Ascending aorta (tissue), 2 donors: ENCODE data around the gene PI3. TPM values are rescaled to one million over a fixed set of nuclear protein-coding genes. Genes with fewer than 3 reads are reported as not detected.

Experiments used
- DNase-seq, 2 donors: peaks; one replicate each; pipeline ENCODE4 v3.0.0-alpha.2; 2019; ENCODE audit warnings: low spot score in 2 of 2
- H3K27ac ChIP-seq, 2 donors: fragments of 200-600 bp; sonication (generic); one replicate each; pipeline ENCODE4 v1.5.1; 2016 to 2017; ENCODE audit warnings: mild to moderate bottlenecking in 1 of 2
- H3K27me3 ChIP-seq: fragments of 200-600 bp; sonication (generic); one replicate; pipeline ENCODE4 v1.5.1; 2017
- H3K36me3 ChIP-seq, 2 donors: fragments of 200-600 bp; sonication (generic); one replicate each; pipeline ENCODE4 v1.5.1; 2016
- H3K4me1 ChIP-seq, 2 donors: fragments of 200-600 bp; sonication (generic); one replicate each; pipeline ENCODE4 v1.5.1; 2016 to 2017; ENCODE audit warnings: mild to moderate bottlenecking in 1 of 2
- H3K4me3 ChIP-seq, 2 donors: fragments of 200-600 bp; sonication (generic); one replicate each; pipeline ENCODE4 v1.5.1; 2016 to 2017; ENCODE audit warnings: mild to moderate bottlenecking in 1 of 2
- H3K9me3 ChIP-seq, 2 donors: fragments of 200-600 bp; sonication (generic); one replicate each; pipeline ENCODE4 v1.5.1; 2016
- intact Hi-C: fragments of 100-400 bp; cut with DNase I; formaldehyde crosslinking; loops from one replicate; pipeline ENCODE4 v1.15.1; 2023
- total RNA-seq: library from RNA; depleted of rRNA; stranded (reverse); fragments of >200 nt; gene quantifications from one replicate; pipeline ENCODE4 v1.1.0, GENCODE V29; 2016
- TF ChIP-seq, protein P1 (sequence below), 3 experiments: fragments of 200-600 bp in 2 of 3; fragments of 450-650 bp in 1 of 3; sonication (generic) in 2 of 3; IDR thresholded peaks; one replicate each; pipeline ENCODE4 v1.5.1; 2016 to 2019; ENCODE audit warnings: antibody characterized with exemption in 3 of 3, mild to moderate bottlenecking in 1 of 3, moderate library complexity in 1 of 3

PI3 gene
- total RNA-seq, 1 donor from 2014 or later, result not detected

DNA sequence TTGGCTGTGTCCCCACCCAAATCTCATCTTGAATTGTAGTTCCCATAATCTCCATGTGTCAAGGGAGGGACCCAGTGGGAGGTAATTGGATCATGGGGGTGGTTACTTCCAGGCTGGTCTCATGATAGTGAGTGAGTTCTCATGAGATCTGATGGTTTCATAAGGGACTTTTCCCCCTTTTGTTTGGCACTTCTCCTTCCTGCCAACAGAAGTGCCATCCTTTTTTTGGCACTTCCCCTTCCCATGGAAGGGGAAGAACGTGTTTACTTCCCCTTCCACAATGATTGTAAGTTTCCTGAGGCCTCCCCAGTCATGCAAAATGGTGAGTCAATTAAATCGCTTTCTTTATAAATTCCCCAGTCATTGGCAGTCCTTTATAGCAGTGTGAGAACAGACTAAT, 18.0 kb upstream of the PI3 start:
- Histone ChIP-seq H3K4me3 (no peak overlapping the region), H3K9me3 (peaks cover 3 to 4% of the 10 kb centered on the region in 2 donors), H3K36me3 (no peaks in the 10 kb centered on the region), H3K4me1 (no peaks in the 10 kb centered on the region), H3K27me3 (no peaks in the 10 kb centered on the region), H3K27ac (no peak overlapping the region)
- DNase-seq, result no peak
- intact Hi-C loops, result no loop called here
- TF ChIP-seq, protein P1, sequence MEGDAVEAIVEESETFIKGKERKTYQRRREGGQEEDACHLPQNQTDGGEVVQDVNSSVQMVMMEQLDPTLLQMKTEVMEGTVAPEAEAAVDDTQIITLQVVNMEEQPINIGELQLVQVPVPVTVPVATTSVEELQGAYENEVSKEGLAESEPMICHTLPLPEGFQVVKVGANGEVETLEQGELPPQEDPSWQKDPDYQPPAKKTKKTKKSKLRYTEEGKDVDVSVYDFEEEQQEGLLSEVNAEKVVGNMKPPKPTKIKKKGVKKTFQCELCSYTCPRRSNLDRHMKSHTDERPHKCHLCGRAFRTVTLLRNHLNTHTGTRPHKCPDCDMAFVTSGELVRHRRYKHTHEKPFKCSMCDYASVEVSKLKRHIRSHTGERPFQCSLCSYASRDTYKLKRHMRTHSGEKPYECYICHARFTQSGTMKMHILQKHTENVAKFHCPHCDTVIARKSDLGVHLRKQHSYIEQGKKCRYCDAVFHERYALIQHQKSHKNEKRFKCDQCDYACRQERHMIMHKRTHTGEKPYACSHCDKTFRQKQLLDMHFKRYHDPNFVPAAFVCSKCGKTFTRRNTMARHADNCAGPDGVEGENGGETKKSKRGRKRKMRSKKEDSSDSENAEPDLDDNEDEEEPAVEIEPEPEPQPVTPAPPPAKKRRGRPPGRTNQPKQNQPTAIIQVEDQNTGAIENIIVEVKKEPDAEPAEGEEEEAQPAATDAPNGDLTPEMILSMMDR (IDR thresholded peaks at IDR 0.05), result no peak

DNA sequence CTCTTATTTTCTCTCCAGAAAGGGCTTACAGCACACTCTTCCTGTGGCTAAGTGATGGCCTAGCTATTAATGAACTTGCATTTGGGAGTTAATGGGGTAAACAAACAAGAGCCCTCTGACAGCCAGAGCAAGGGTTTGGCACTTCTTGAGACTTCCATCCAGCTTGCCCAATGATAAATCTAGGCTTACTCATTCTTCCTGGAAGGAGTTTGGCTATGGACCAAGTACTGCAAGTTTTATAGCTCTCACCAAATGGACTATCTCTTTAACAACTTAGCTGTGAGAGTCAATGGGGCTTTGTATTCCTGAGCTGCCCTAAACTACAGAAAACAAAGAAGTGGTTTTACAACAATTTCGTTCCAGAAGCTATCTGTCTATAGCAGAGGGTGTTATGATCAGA, 16.7 kb upstream of the PI3 start:
- H3K27me3 ChIP-seq, result no peaks in the 10 kb centered on the region
- no peak overlapping the region for H3K4me3 ChIP-seq
- TF ChIP-seq, protein P1 (IDR thresholded peaks at IDR 0.05), result no peak
- no peak for DNase-seq
- H3K27ac ChIP-seq, result no peak overlapping the region
- H3K9me3 ChIP-seq, result peaks cover 3 to 4% of the 10 kb centered on the region in 2 donors
- H3K4me1 ChIP-seq, result no peaks in the 10 kb centered on the region
- H3K36me3 ChIP-seq, result no peaks in the 10 kb centered on the region
- intact Hi-C loops, result no loop called here

DNA sequence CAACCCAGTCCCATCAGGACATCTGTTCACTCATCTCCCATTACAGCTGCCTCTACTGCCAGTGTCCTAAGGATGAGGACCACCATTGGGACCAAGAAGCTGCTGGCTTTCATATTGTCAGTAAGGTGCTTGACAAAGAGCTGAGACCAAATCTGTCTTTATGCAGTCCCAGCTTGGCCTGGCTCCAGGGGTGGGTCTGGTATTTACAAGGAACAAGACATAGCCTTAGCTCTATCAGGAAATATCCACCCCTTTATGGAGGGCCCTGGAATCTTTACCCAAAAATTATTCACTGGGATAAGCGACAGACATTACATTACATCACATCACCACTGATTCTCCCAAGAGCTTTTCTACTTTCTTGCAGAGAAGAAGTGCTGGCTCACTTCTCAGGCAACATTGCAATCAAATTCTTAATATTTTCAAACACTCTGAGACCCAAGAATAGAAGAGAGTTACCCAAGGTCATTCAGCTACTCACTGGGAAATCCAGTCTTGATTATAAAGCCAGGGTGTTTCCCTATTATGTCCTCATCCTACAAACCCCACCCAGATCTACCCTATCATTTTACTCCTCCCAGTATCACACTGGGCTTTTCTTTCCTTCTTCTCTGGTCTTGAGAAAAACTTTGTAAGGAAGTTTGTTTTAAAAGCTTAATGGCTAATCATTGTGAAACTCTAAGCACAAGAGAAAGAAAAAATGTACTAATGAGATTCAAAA, 11.5 kb upstream of the PI3 start:
- Histone ChIP-seq H3K36me3 (no peaks in the 10 kb centered on the region), H3K4me1 (no peaks in the 10 kb centered on the region), H3K9me3 (peaks cover 3 to 4% of the 10 kb centered on the region in 2 donors), H3K27me3 (no peaks in the 10 kb centered on the region), H3K27ac (no peak overlapping the region), H3K4me3 (no peak overlapping the region)
- intact Hi-C loops, result no loop called here
- no peak for DNase-seq
- TF ChIP-seq, protein P1 (IDR thresholded peaks at IDR 0.05), result no peak

DNA sequence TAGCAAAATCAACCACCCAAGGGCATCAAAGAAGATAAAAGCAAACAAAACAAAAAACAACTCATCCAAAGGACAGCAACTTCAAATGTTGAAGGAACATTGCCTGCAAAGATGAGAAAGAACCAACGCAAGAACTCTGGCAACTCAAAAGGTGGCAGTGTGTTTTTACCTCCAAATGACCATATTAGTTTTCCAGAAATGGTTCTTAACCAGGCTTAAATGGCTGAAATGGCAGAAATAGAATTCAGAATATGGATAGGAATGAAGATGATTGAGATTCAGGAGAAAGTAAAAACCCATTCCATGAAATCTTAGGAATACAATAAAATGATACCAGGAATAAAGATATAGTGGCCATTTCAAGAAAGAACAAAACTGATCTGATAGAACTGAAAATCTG, 9.8 kb upstream of the PI3 start:
- intact Hi-C loops, result no loop called here
- Histone ChIP-seq H3K4me3 (no peak overlapping the region), H3K9me3 (peaks cover 0 to 11% of the 10 kb centered on the region in 2 donors), H3K27me3 (no peaks in the 10 kb centered on the region), H3K27ac (no peak overlapping the region), H3K36me3 (no peaks in the 10 kb centered on the region), H3K4me1 (no peaks in the 10 kb centered on the region)
- no peak for DNase-seq
- TF ChIP-seq, protein P1 (IDR thresholded peaks at IDR 0.05), result no peak

DNA sequence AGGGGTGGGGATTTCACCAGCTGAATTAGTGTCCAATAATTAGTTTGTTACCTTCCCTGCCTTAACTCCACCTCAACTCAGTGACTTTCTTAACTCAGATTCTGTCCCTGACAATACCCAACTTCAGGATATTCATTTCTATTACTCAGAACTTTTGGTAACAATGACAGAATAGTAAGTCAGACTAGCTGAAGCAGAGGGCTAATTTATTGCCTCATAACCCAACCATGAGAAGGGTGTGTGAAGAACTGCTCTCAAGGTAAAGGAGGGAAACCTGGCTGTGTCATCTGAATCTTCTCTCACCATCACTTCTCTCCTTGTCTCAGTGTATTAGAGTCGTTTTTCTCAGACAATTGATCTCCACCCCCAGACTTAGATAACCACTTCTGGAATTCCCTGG, 1.2 kb upstream of the PI3 start:
- Histone ChIP-seq H3K27ac (no peak overlapping the region), H3K4me3 (no peak overlapping the region), H3K4me1 (no peaks in the 10 kb centered on the region), H3K9me3 (peaks cover 0 to 13% of the 10 kb centered on the region in 2 donors), H3K27me3 (no peaks in the 10 kb centered on the region), H3K36me3 (no peaks in the 10 kb centered on the region)
- intact Hi-C loops, result no loop called here
- TF ChIP-seq, protein P1 (IDR thresholded peaks at IDR 0.05), result no peak
- no peak for DNase-seq
